ENCODE data around the gene HDAC4.

HDAC4 gene

GRCh38 chr2:239246723-239247122 lies 154.1 kb downstream of the HDAC4 start:
- FAIRE-seq: no peak

- FAIRE-seq: no peak
Measured at GRCh38 chr2:239245872-239246721, 154.7 kb downstream of the HDAC4 start.

GRCh38 chr2:239245107-239245506 lies 155.7 kb downstream of the HDAC4 start:
- FAIRE-seq: no peak

- FAIRE-seq: no peak
Measured at GRCh38 chr2:239244625-239245024, 156.2 kb downstream of the HDAC4 start.

- FAIRE-seq: no peak
Measured at GRCh38 chr2:239241431-239241960, 159.3 kb downstream of the HDAC4 start.

GRCh38 chr2:239240414-239240881 lies 160.4 kb downstream of the HDAC4 start:
- no peak for FAIRE-seq

GRCh38 chr2:239239607-239240413 lies 161.0 kb downstream of the HDAC4 start:
- FAIRE-seq: no peak

GRCh38 chr2:239238839-239239606 lies 161.8 kb downstream of the HDAC4 start:
- FAIRE-seq: no peak

GRCh38 chr2:239238381-239238780 lies 162.4 kb downstream of the HDAC4 start:
- no peak for FAIRE-seq

GRCh38 chr2:239236808-239237205 lies 164.0 kb downstream of the HDAC4 start:
- no peak for FAIRE-seq

GRCh38 chr2:239236043-239236807 lies 164.6 kb downstream of the HDAC4 start:
- no peak for FAIRE-seq

- FAIRE-seq: no peak
Measured at GRCh38 chr2:239235311-239235710, 165.5 kb downstream of the HDAC4 start.

GRCh38 chr2:239234191-239235175 lies 166.3 kb downstream of the HDAC4 start:
- no peak for FAIRE-seq

GRCh38 chr2:239233576-239233975 lies 167.2 kb downstream of the HDAC4 start:
- no peak for FAIRE-seq

GRCh38 chr2:239232195-239232578 lies 168.6 kb downstream of the HDAC4 start:
- FAIRE-seq: no peak

GRCh38 chr2:239231231-239232194 lies 169.3 kb downstream of the HDAC4 start:
- no peak for FAIRE-seq

- no peak for FAIRE-seq
Measured at GRCh38 chr2:239230318-239231052, 170.3 kb downstream of the HDAC4 start.

GRCh38 chr2:239229545-239230279 lies 171.1 kb downstream of the HDAC4 start:
- FAIRE-seq: no peak

Data from TTC549 (cell line).